Transverse colon (tissue), 4 donors: Measurements from ENCODE around the gene MCM9. TPM values are rescaled to one million over a fixed set of nuclear protein-coding genes. Genes with fewer than 3 reads are reported as not detected.

Experiments
- DNase-seq: peaks from one replicate; pipeline ENCODE4 v3.0.0-alpha.2; 2019
- H3K27ac ChIP-seq, 4 donors: fragments of 200-600 bp; sonication (generic); 2 replicates each; pipeline ENCODE4 v1.5.1; 2016 to 2018; ENCODE audit warnings: inconsistent platforms in 4 of 4
- H3K27me3 ChIP-seq: fragments of 200-600 bp; sonication (generic); 2 replicates; pipeline ENCODE4 v1.5.1; 2017; ENCODE audit warnings: inconsistent platforms
- H3K36me3 ChIP-seq, 4 donors: fragments of 200-600 bp; sonication (generic); 2 replicates each; pipeline ENCODE4 v1.5.1; 2017 to 2019; ENCODE audit warnings: inconsistent platforms in 4 of 4
- H3K4me1 ChIP-seq, 4 donors: fragments of 200-600 bp; sonication (generic); 2 replicates each; pipeline ENCODE4 v1.5.1; 2017 to 2020; ENCODE audit warnings: inconsistent platforms in 4 of 4
- H3K4me3 ChIP-seq, 4 donors: fragments of 200-600 bp; sonication (generic); 1 replicate in 1 of 4; 2 replicates in 3 of 4; pipeline versions ENCODE4 v1.5.1 to v1.6.1; 2017 to 2019; ENCODE audit warnings: inconsistent platforms in 4 of 4
- H3K9me3 ChIP-seq, 2 donors: fragments of 200-600 bp; sonication (generic); 2 replicates each; pipeline ENCODE4 v1.5.1; 2017 to 2019; ENCODE audit warnings: inconsistent platforms in 2 of 2
- CTCF ChIP-seq, 5 experiments: fragments of 200-600 bp in 3 of 5; fragments of 450-650 bp in 2 of 5; sonication (generic) in 3 of 5; IDR thresholded peaks; 1 replicate in 2 of 5; 2 replicates in 3 of 5; pipeline ENCODE4 v1.5.1; 2016 to 2017; ENCODE audit warnings: antibody characterized with exemption in 5 of 5, inconsistent platforms in 3 of 5, mild to moderate bottlenecking in 2 of 5, moderate library complexity in 1 of 5
- EP300 ChIP-seq: sonication (generic); formaldehyde crosslinking; IDR thresholded peaks from one replicate; pipeline ENCODE4 v1.6.1; 2017; ENCODE audit warnings: antibody characterized with exemption, low read depth
- POLR2A ChIP-seq: fragments of 450-650 bp; IDR thresholded peaks from one replicate; pipeline ENCODE4 v1.6.1; 2016; ENCODE audit warnings: antibody characterized with exemption, mild to moderate bottlenecking, moderate library complexity
- POLR2AphosphoS5 ChIP-seq, 3 donors: sonication (generic); formaldehyde crosslinking; IDR thresholded peaks; one replicate each; pipeline ENCODE4 v1.6.1; 2016; ENCODE audit warnings: antibody characterized with exemption in 3 of 3
- WGBS, 2 donors: methylation state at CpG; one replicate each; pipeline ENCODE4 v1.1.5; 2018; ENCODE audit warnings: low coverage in 1 of 2; 5-methylcytosine and 5-hydroxymethylcytosine counted together
- in situ Hi-C, 4 donors: fragments of 200-750 bp; cut with MboI; loops; one replicate each; pipeline versions ENCODE4 v1.15.0 to v1.15.1; 2017; ENCODE audit warnings: low sequenced_read_pairs in 3 of 4, low pct_ligation_motif_present in 1 of 4, low pct_unique_long_range_greater_than_20kb in 1 of 4
- intact Hi-C: fragments of 100-400 bp; cut with DNase I; formaldehyde crosslinking; loops from one replicate; pipeline ENCODE4 v1.15.1; 2023; ENCODE audit warnings: low total_unique reads
- total RNA-seq, 4 donors: library from RNA; depleted of rRNA; stranded (reverse); fragments of >200 nt; gene quantifications; one replicate each; pipeline ENCODE4 v1.1.0, GENCODE V29; 2016

Gene MCM9
- total RNA-seq, 4 donors from 2014 or later = 5.2 to 27.6 (median 19.0) TPM

DNA sequence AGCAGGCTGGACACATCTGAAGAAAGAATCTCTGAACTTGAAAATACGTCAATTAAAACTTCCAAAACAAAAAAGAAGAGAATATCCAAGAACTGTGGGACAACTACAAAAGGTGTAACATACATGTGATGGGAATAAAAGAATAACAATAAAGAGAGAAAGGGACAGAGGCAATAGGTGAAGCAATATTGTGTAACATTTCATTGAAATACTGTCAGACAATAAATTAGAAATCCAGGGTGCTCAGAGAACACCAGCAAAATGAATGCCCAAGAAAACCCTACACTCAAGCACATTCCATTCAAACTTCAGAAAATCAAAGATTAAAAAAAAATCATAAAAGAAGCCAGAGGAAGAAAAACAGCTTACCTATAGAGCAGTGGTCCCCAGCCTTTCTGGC lies 74.6 kb downstream of the MCM9 start:
- WGBS, 2 donors = 89 to 90% methylated on average over 1 of the region's 1 CpG
- Histone ChIP-seq H3K9me3 (no peaks in the 10 kb centered on the region), H3K4me3 (no peak overlapping the region), H3K27me3 (no peaks in the 10 kb centered on the region), H3K36me3 (no peaks in the 10 kb centered on the region), H3K4me1 (peaks cover 0 to 14% (median 10%) of the 10 kb centered on the region in 4 donors), H3K27ac (no peak overlapping the region)
- in situ Hi-C loops = no loop called here
- DNase-seq = no peak
- no peak for TF ChIP-seq CTCF (IDR thresholded peaks at IDR 0.05)
- TF ChIP-seq POLR2A = no peak
- TF ChIP-seq EP300 = no peak
- TF ChIP-seq POLR2AphosphoS5 (IDR thresholded peaks at IDR 0.05) = no peak
- intact Hi-C loops = no loop called here

GRCh38 chr6:118859517-118860064 lies 75.4 kb downstream of the MCM9 start:
- no peak overlapping the region for H3K27ac ChIP-seq
- no peaks in the 10 kb centered on the region for H3K27me3 ChIP-seq
- no peak for DNase-seq
- in situ Hi-C loops = no loop called here
- WGBS, 2 donors = 45 to 61% methylated on average over 3 of the region's 3 CpGs
- H3K4me3 ChIP-seq = no peak overlapping the region
- peaks cover 0 to 7% (median 3%) of the 10 kb centered on the region in 4 donors for H3K4me1 ChIP-seq
- H3K36me3 ChIP-seq = no peaks in the 10 kb centered on the region
- TF ChIP-seq EP300 (no peak), CTCF (IDR thresholded peaks at IDR 0.05) (no peak), POLR2AphosphoS5 (IDR thresholded peaks at IDR 0.05) (no peak), POLR2A (no peak)
- H3K9me3 ChIP-seq = no peaks in the 10 kb centered on the region
- intact Hi-C loops = no loop called here

- no peaks in the 10 kb centered on the region for H3K4me1 ChIP-seq
- in situ Hi-C loops = no loop called here
These were observed 78.7 kb downstream of the MCM9 start for GRCh38 chr6:118856301-118856700.

GRCh38 chr6:118853408-118853807 lies 81.6 kb downstream of the MCM9 start:
- 93 to 97% methylated on average over 5 of the region's 5 CpGs for WGBS, 2 donors
- Histone ChIP-seq H3K4me1 (no peaks in the 10 kb centered on the region), H3K9me3 (no peaks in the 10 kb centered on the region), H3K36me3 (peaks cover 0 to 5% (median 0%) of the 10 kb centered on the region in 4 donors), H3K4me3 (no peak overlapping the region), H3K27me3 (no peaks in the 10 kb centered on the region), H3K27ac (no peak overlapping the region)
- intact Hi-C loops = no loop called here
- in situ Hi-C loops = no loop called here
- no peak for TF ChIP-seq EP300
- TF ChIP-seq POLR2A = no peak
- TF ChIP-seq CTCF (IDR thresholded peaks at IDR 0.05) = no peak
- no peak for TF ChIP-seq POLR2AphosphoS5 (IDR thresholded peaks at IDR 0.05)
- DNase-seq = no peak

More at GRCh38 chr6:118856301-118856700, 78.7 kb downstream of the MCM9 start:
- 92 to 100% methylated on average over 3 to 4 of the region's 4 CpGs for WGBS, 2 donors
- Histone ChIP-seq H3K4me3 (no peak overlapping the region), H3K27me3 (no peaks in the 10 kb centered on the region), H3K36me3 (peaks cover 0 to 5% (median 0%) of the 10 kb centered on the region in 4 donors), H3K27ac (no peak overlapping the region), H3K9me3 (no peaks in the 10 kb centered on the region)
- intact Hi-C loops = no loop called here
- TF ChIP-seq POLR2A = no peak
- no peak for TF ChIP-seq EP300
- TF ChIP-seq POLR2AphosphoS5 (IDR thresholded peaks at IDR 0.05) = no peak
- no peak for TF ChIP-seq CTCF (IDR thresholded peaks at IDR 0.05)
- no peak for DNase-seq
